PC-9 (cell line): Measurements from ENCODE around the gene ING1. TPM values are rescaled to one million over a fixed set of nuclear protein-coding genes. Genes with fewer than 3 reads are reported as not detected.

Experiments used
- BruUV-seq: library from RNA; stranded (reverse); fragments of 400-500 nt; replicated peaks from 2 replicates; lab custom pipeline; 2021; lab: Mats Ljungman, UMichigan
- CTCF ChIA-PET: fragments of 300-600 bp; sonication (Branson Sonifier 250); formaldehyde crosslinking; loops from one replicate; lab custom pipeline; 2022; ENCODE audit warnings: antibody characterized with exemption; lab: Charles Lee
- POLR2A ChIA-PET: fragments of 300-600 bp; sonication (Branson Sonifier 250); formaldehyde crosslinking; loops from one replicate; lab custom pipeline; 2022; ENCODE audit warnings: antibody characterized with exemption; ENCODE audit not compliant: unreplicated experiment; lab: Charles Lee
- DNase-seq, 2 experiments: peaks; one replicate each; pipeline versions ENCODE4 v3.0.0 to v3.0.0-alpha.2; 2015 to 2022; ENCODE audit warnings: mixed read lengths in 1 of 2
- H2AFZ ChIP-seq: fragments of 200-600 bp; sonication (generic); 2 replicates; pipeline ENCODE4 v1.8.1; 2017; ENCODE audit warnings: antibody characterized with exemption
- H3F3A ChIP-seq: fragments of 200-600 bp; sonication (generic); 2 replicates; pipeline ENCODE4 v1.8.1; 2017; ENCODE audit warnings: antibody characterized with exemption, mild to moderate bottlenecking, low read depth; ENCODE audit not compliant: insufficient read depth
- H3K27ac ChIP-seq: fragments of 200-600 bp; sonication (generic); 2 replicates; pipeline ENCODE4 v1.6.1; 2016; ENCODE audit warnings: mixed run types
- H3K27me3 ChIP-seq: fragments of 200-600 bp; sonication (generic); 2 replicates; pipeline ENCODE4 v1.6.1; 2016; ENCODE audit warnings: low read depth, mixed run types; ENCODE audit not compliant: insufficient read depth
- H3K36me3 ChIP-seq: fragments of 200-600 bp; sonication (generic); 2 replicates; pipeline ENCODE4 v1.6.1; 2016; ENCODE audit warnings: low read depth, mixed run types
- H3K4me1 ChIP-seq: fragments of 200-600 bp; sonication (generic); replicated peaks from 2 replicates; pipeline ENCODE4 v1.6.1; 2016; ENCODE audit warnings: mixed run types; ENCODE audit not compliant: insufficient read depth
- H3K4me2 ChIP-seq: fragments of 200-600 bp; sonication (generic); 2 replicates; pipeline ENCODE4 v1.6.1; 2017; ENCODE audit warnings: mixed run types
- H3K4me3 ChIP-seq: fragments of 200-600 bp; sonication (generic); 2 replicates; pipeline ENCODE4 v1.6.1; 2016; ENCODE audit warnings: mixed run types
- H3K79me2 ChIP-seq: fragments of 200-600 bp; sonication (generic); 2 replicates; pipeline ENCODE4 v1.6.1; 2017; ENCODE audit warnings: low read depth, mixed run types
- H3K9me2 ChIP-seq: fragments of 200-600 bp; sonication (generic); 2 replicates; pipeline ENCODE4 v1.8.1; 2017; ENCODE audit warnings: mild to moderate bottlenecking; ENCODE audit not compliant: insufficient read depth
- H3K9me3 ChIP-seq: fragments of 200-600 bp; sonication (generic); 2 replicates; pipeline ENCODE4 v1.8.1; 2016; ENCODE audit warnings: low read depth; ENCODE audit not compliant: insufficient read depth
- H4K20me1 ChIP-seq: fragments of 200-600 bp; sonication (generic); 2 replicates; pipeline ENCODE4 v1.8.1; 2017; ENCODE audit not compliant: insufficient read depth
- EZH2 ChIP-seq: fragments of 200-600 bp; sonication (generic); IDR thresholded peaks from 2 replicates; pipeline ENCODE4 v1.8.0; 2017; ENCODE audit warnings: antibody characterized with exemption, low read depth
- intact Hi-C: fragments of 100-400 bp; cut with micrococcal nuclease; formaldehyde crosslinking; loops from one replicate; pipeline ENCODE4 v1.10.0; 2022; ENCODE audit not compliant: unreplicated experiment
- total RNA-seq: library from RNA; stranded (reverse); gene quantifications from 2 replicates; pipeline ENCODE4 v1.2.3, GENCODE V29; 2021
- TF ChIP-seq, protein P1 (sequence below): fragments of 200-600 bp; sonication (generic); conservative IDR thresholded peaks from 2 replicates; pipeline ENCODE4 v1.6.1; 2017; ENCODE audit warnings: mixed run types, antibody characterized with exemption, mild to moderate bottlenecking, moderate library complexity

The ING1 gene
- total RNA-seq, 1 experiment from 2014 or later, result 21.2 TPM

- no peak for DNase-seq
- Histone ChIP-seq H3F3A (peaks cover 8% of the 10 kb centered on the region), H4K20me1 (peaks cover 4% of the 10 kb centered on the region; the same call in 1 of the 2 replicates), H3K9me2 (no peaks in the 10 kb centered on the region), H3K36me3 (peaks cover 18% of the 10 kb centered on the region), H3K27me3 (no peaks in the 10 kb centered on the region), H3K27ac (no peak overlapping the region), H3K9me3 (no peaks in the 10 kb centered on the region), H3K4me3 (no peak overlapping the region), H3K79me2 (no peaks in the 10 kb centered on the region), H3K4me2 (no peak overlapping the region), H3K4me1 (no peaks in the 10 kb centered on the region), H2AFZ (no peak overlapping the region)
- TF ChIP-seq, protein P1, sequence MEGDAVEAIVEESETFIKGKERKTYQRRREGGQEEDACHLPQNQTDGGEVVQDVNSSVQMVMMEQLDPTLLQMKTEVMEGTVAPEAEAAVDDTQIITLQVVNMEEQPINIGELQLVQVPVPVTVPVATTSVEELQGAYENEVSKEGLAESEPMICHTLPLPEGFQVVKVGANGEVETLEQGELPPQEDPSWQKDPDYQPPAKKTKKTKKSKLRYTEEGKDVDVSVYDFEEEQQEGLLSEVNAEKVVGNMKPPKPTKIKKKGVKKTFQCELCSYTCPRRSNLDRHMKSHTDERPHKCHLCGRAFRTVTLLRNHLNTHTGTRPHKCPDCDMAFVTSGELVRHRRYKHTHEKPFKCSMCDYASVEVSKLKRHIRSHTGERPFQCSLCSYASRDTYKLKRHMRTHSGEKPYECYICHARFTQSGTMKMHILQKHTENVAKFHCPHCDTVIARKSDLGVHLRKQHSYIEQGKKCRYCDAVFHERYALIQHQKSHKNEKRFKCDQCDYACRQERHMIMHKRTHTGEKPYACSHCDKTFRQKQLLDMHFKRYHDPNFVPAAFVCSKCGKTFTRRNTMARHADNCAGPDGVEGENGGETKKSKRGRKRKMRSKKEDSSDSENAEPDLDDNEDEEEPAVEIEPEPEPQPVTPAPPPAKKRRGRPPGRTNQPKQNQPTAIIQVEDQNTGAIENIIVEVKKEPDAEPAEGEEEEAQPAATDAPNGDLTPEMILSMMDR, result no peak
- TF ChIP-seq EZH2, result no peak
- intact Hi-C loops, result no loop called here
- BruUV-seq, result no TSS peak
- ChIA-PET CTCF (no interaction called here), POLR2A (no interaction called here)
Measured at GRCh38 chr13:110683921-110684320, 29.6 kb upstream of the ING1 start.

GRCh38 chr13:110684388-110685056, 29.0 kb upstream of the ING1 start:
- Histone ChIP-seq H3K27ac (no peak overlapping the region), H3F3A (peaks cover 8% of the 10 kb centered on the region), H3K27me3 (no peaks in the 10 kb centered on the region), H2AFZ (no peak overlapping the region), H3K79me2 (no peaks in the 10 kb centered on the region), H4K20me1 (peaks cover 4% of the 10 kb centered on the region; the same call in 1 of the 2 replicates), H3K4me3 (no peak overlapping the region), H3K9me3 (no peaks in the 10 kb centered on the region), H3K4me2 (no peak overlapping the region), H3K9me2 (no peaks in the 10 kb centered on the region), H3K4me1 (no peaks in the 10 kb centered on the region), H3K36me3 (peaks cover 18% of the 10 kb centered on the region)
- no peak for DNase-seq
- POLR2A ChIA-PET, result no interaction called here
- TF ChIP-seq EZH2, result no peak
- TF ChIP-seq, protein P1, result no peak
- BruUV-seq, result no TSS peak
- CTCF ChIA-PET, result no interaction called here
- intact Hi-C loops, result no loop called here

DNA sequence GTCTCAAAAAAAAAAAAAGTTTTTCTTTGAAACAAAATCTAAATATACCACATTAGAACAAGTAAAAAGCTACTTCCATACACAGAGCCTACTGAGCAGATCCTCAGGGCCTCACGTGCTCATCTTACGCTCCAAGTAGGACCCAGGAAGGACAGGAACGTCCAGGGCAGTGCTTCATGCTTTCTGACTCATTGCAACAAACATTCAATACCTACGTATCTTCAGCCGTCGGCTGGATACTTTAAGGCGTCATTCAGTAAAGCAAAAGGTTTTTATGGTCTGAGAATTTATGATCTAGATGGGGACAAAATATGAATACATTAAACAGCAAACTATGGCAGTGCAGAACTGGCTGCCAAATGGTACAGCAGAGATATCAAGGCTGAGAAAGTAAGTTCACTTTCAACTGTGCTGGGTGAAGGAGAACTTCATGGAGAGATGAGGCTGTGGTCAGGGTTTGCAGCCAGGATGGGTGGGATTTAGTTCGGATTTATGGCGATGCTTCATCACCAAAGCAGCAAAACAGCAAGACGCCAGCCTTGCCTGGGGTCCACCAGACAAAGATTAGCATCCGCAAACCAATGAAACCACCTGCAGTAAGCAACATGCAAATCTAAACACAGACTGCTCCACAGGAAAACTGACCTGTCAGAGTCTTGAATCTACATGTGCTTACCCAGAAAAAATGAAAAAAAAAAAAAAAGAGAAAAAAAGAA, 28.0 kb upstream of the ING1 start:
- no peaks in the 10 kb centered on the region for H3K4me1 ChIP-seq
- DNase-seq, result no peak
- intact Hi-C loops, result no loop called here
- H3K9me2 ChIP-seq, result no peaks in the 10 kb centered on the region
- ChIA-PET POLR2A (no interaction called here), CTCF (no interaction called here)
- peaks cover 18% of the 10 kb centered on the region for H3K36me3 ChIP-seq
- no peak overlapping the region for H3K4me2 ChIP-seq
- H4K20me1 ChIP-seq, result peaks cover 4% of the 10 kb centered on the region; the same call in 1 of the 2 replicates
- peaks cover 8% of the 10 kb centered on the region for H3F3A ChIP-seq
- no peak overlapping the region for H2AFZ ChIP-seq
- H3K27me3 ChIP-seq, result no peaks in the 10 kb centered on the region
- H3K9me3 ChIP-seq, result no peaks in the 10 kb centered on the region
- H3K4me3 ChIP-seq, result no peak overlapping the region
- H3K79me2 ChIP-seq, result no peaks in the 10 kb centered on the region
- TF ChIP-seq, protein P1, result no peak
- TF ChIP-seq EZH2, result no peak
- H3K27ac ChIP-seq, result no peak overlapping the region
- no TSS peak for BruUV-seq
